Mucosa of rectum (tissue), 2 donors: ENCODE results near the gene ZSWIM5.

ENCODE experiments used
- H3K27ac ChIP-seq, 2 donors: one replicate each; pipeline ENCODE4 v1.7.0; 2013; ENCODE audit warnings: inconsistent platforms in 2 of 2, low read depth in 2 of 2, low read length in 2 of 2
- H3K27me3 ChIP-seq, 2 donors: one replicate each; pipeline ENCODE4 v1.7.0; 2013; ENCODE audit warnings: low read length in 2 of 2; ENCODE audit not compliant: control insufficient read depth in 2 of 2, insufficient read depth in 2 of 2
- H3K36me3 ChIP-seq, 2 donors: one replicate each; pipeline ENCODE4 v1.7.0; 2013; ENCODE audit warnings: low read length in 2 of 2; ENCODE audit not compliant: control insufficient read depth in 2 of 2, insufficient read depth in 2 of 2
- H3K4me1 ChIP-seq, 2 donors: one replicate each; pipeline ENCODE4 v1.7.0; 2013; ENCODE audit warnings: low read length in 2 of 2, mild to moderate bottlenecking in 1 of 2; ENCODE audit not compliant: control insufficient read depth in 2 of 2, insufficient read depth in 2 of 2
- H3K4me3 ChIP-seq, 2 donors: one replicate each; pipeline ENCODE4 v1.7.0; 2013; ENCODE audit warnings: low read length in 2 of 2
- H3K9ac ChIP-seq, 2 donors: one replicate each; pipeline ENCODE4 v1.7.0; 2013; ENCODE audit warnings: low read length in 2 of 2, low read depth in 1 of 2, mild to moderate bottlenecking in 1 of 2
- H3K9me3 ChIP-seq, 2 donors: one replicate each; pipeline ENCODE4 v1.7.0; 2013; ENCODE audit warnings: low read length in 2 of 2; ENCODE audit not compliant: control insufficient read depth in 2 of 2
- donor health status: healthy.
- donor health status: Normal muscosa, but diverticular disease.

Gene ZSWIM5

GRCh38 chr1:45016090-45016697 is 190.2 kb downstream of the ZSWIM5 start:
- no peak overlapping the region for H3K4me3 ChIP-seq
- peaks cover 0 to 10% of the 10 kb centered on the region in 2 donors for H3K36me3 ChIP-seq
- no peaks in the 10 kb centered on the region for H3K27me3 ChIP-seq
- no peak overlapping the region for H3K9ac ChIP-seq
- peaks cover 17 to 18% of the 10 kb centered on the region in 2 donors for H3K4me1 ChIP-seq
- H3K9me3 ChIP-seq = no peaks in the 10 kb centered on the region
- H3K27ac ChIP-seq = no peak overlapping the region

DNA sequence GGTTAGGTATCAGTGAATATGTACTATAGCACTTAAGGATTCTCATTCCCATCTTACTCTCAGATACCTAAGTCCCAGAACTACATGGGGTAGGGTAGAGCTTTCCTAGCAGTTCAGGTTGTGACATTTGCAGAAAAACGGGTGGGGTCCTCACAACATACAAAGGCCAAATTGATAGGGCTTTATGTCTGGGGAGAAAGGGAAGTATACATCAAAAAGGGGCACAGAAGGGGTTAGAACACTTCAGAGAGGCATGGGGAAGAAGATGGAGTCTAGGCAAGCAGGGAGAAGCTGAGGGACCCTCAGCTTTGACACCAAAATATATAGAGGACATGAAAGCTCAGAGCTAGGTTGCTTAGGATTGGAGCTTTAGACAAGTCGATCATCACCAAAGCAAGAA is 190.7 kb downstream of the ZSWIM5 start:
- Histone ChIP-seq H3K9ac (no peak overlapping the region), H3K27me3 (no peaks in the 10 kb centered on the region), H3K4me3 (no peak overlapping the region), H3K4me1 (peaks cover 18% of the 10 kb centered on the region in 2 donors), H3K27ac (no peak overlapping the region), H3K36me3 (peaks cover 0 to 10% of the 10 kb centered on the region in 2 donors), H3K9me3 (no peaks in the 10 kb centered on the region)

DNA sequence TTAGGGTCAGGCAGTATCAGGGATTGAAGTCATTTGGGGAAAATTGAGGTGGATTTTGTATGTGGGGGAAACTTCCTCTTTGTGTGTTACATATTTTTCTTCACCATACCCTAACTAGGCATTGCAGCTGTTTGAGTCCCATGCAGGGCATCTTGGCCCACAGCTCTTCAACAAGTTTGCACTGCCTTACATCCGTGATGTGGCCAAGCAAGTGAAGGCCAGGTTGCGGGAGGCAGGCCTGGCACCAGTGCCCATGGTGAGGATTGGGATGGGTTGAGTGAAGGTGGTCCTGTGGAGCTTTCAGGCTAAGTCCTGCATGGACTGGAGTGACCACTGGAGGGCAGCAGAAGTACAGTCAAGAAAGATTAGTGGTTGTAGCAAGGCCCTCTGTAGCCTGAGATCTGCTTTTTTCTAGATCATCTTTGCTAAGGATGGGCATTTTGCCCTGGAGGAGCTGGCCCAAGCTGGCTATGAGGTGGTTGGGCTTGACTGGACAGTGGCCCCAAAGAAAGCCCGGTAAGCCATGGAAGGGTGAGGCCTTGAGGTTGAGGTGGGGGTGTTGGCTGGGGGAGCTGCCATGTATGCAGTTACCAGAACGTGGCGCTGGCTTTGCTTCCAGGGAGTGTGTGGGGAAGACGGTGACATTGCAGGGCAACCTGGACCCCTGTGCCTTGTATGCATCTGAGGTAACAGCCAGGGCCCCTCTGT is 191.9 kb downstream of the ZSWIM5 start:
- Histone ChIP-seq H3K27me3 (no peaks in the 10 kb centered on the region), H3K9me3 (no peaks in the 10 kb centered on the region), H3K4me1 (peaks cover 27% of the 10 kb centered on the region in 2 donors), H3K9ac (no peak overlapping the region), H3K36me3 (peaks cover 7 to 16% of the 10 kb centered on the region in 2 donors), H3K27ac (no peak overlapping the region), H3K4me3 (no peak overlapping the region)

- no peaks in the 10 kb centered on the region for H3K9me3 ChIP-seq
- H3K36me3 ChIP-seq = peaks cover 15 to 24% of the 10 kb centered on the region in 2 donors
- H3K9ac ChIP-seq = no peak overlapping the region
- H3K27me3 ChIP-seq = no peaks in the 10 kb centered on the region
- no peak overlapping the region for H3K27ac ChIP-seq
- no peak overlapping the region for H3K4me3 ChIP-seq
- peaks cover 28 to 29% of the 10 kb centered on the region in 2 donors for H3K4me1 ChIP-seq
These were observed 192.7 kb downstream of the ZSWIM5 start for GRCh38 chr1:45013551-45014209.

DNA sequence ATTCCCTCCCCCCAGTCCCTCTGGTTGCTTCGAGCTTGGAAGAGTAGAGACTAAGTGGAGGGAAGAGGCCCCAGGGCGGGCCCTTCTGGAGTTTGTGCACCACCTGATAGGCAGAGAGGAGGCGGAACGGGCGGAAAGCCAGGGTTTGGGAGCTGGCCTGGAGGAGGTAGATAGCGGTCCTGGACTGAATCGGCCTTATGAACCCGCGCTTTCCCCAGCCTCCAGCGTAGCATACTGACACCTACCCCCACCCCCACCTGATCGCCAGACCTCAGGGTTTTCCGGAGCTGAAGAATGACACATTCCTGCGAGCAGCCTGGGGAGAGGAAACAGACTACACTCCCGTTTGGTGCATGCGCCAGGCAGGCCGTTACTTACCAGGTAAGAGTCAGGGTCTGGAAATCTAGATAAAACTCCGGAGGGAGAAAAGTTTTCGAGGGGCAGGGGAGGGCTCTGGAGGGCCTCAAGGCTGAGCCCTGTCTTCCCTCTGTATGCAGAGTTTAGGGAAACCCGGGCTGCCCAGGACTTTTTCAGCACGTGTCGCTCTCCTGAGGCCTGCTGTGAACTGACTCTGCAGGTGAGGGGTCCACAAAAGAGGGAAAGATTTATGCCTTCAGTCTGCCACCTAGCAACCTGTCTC is 193.6 kb downstream of the ZSWIM5 start:
- H3K27me3 ChIP-seq = no peaks in the 10 kb centered on the region
- no peaks in the 10 kb centered on the region for H3K9me3 ChIP-seq
- peak overlapping the region; percentile 81 to 83 for H3K4me3 ChIP-seq
- H3K4me1 ChIP-seq = peaks cover 28 to 29% of the 10 kb centered on the region in 2 donors
- H3K36me3 ChIP-seq = peaks cover 24 to 33% of the 10 kb centered on the region in 2 donors
- H3K27ac ChIP-seq = peak overlapping the region; percentile 62 to 80
- peak overlapping the region; percentile 62 to 78 for H3K9ac ChIP-seq

DNA sequence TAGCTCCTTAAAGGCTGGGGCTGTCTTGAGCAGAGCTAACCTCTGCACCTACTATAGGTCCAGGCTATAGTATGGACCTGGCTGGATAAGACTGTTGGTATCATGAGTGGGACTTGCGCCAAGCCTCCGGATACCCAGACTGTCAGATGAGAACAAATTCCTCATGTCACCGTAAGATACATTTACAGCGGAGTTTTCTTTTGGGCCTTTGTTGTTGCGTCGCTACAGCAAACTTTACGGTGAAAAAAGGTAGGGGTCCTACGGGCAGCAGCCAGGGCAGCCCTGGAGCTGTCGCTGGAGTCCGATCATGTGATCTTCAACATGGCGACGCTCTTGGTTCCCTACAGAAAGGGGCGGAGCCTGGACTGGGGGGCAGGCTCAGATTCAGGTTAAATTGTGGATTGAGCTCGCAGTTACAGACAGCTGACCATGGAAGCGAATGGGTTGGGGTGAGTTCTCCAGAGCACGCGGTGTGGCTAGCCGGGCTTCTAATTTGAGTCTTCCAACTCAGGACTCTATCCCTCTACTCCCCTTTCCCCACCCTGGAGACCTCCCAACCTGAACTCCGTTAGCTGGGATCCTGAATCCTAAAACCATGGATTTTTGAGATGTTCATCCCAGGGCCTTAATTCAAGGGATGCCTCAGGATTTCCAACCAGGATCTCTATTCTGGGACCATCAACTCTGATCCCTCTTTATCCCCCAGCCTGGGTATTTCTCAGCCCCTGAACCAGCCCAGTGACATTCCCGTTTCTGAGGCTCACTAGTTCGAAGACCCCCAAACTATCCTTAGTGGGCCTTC is 194.4 kb downstream of the ZSWIM5 start, which contains the start of gene UROD:
UROD (plus strand) TSS at position 418 of the 802 bp plus-strand sequence; CDS start at position 430, 12 bp downstream.
- Histone ChIP-seq H3K9me3 (no peaks in the 10 kb centered on the region), H3K27ac (peak within 1 kb of the TSS; percentile 80 to 91), H3K27me3 (no peaks in the 10 kb centered on the region), H3K4me3 (peak within 1 kb of the TSS; percentile 81 to 83), H3K4me1 (peaks cover 28 to 29% of the 10 kb centered on the region in 2 donors), H3K9ac (peak within 1 kb of the TSS; percentile 78), H3K36me3 (peaks cover 31 to 40% of the 10 kb centered on the region in 2 donors)

DNA sequence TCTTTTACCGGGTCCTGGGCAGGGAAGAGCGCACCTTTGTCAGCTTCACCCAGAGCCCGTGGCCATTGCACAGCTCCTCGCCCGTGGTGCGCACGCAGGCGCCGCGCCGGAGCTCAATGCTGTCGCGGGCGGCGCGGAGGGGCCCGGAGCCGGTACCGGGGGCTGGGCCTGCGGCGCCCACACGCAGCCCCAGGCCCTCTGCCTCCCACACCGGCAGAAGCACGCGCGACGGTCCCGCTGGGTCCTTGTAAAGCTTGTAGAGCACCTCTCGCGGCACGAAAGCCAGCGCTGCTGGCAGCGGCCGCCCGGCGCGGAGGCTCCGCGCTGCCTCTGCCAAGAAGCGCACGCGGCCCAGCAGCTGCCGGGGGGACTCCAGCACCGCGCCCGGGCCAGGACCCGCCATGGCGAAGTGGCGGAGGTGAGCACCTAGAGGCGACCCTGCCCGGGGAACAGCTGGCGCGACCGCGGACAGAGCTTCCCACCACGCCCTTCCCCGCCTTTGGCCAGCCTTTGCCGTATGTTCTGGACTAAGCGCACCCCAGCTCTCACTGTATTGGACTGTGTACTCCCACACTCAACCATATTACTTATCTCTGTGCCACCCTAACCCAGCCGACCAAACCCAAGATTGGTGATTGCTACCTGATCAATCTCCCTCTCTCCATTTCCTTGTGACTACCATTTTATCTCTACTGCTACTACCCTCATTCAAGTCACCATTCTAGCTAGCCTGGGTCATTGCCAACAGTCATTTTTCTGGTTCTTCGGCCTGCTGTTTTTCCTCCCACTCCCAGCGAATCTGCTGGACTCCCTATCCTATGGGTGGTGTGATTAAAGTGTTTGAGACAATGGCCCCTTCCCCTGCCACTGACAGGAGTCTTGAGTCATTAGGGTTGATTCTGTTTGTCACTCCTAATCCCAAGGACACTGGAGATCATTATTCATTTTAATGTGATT is 195.3 kb downstream of the ZSWIM5 start, which contains the start of gene HECTD3:
HECTD3 (minus strand) TSS at position 470 of the 957 bp plus-strand sequence; CDS start at position 403, 67 bp downstream.
- Histone ChIP-seq H3K27ac (peak within 1 kb of the TSS; percentile 80 to 91), H3K9ac (peak within 1 kb of the TSS; percentile 78), H3K36me3 (peaks cover 39 to 47% of the 10 kb centered on the region in 2 donors), H3K9me3 (no peaks in the 10 kb centered on the region), H3K27me3 (no peaks in the 10 kb centered on the region), H3K4me1 (peaks cover 28 to 29% of the 10 kb centered on the region in 2 donors), H3K4me3 (peak within 1 kb of the TSS; percentile 81 to 83)

DNA sequence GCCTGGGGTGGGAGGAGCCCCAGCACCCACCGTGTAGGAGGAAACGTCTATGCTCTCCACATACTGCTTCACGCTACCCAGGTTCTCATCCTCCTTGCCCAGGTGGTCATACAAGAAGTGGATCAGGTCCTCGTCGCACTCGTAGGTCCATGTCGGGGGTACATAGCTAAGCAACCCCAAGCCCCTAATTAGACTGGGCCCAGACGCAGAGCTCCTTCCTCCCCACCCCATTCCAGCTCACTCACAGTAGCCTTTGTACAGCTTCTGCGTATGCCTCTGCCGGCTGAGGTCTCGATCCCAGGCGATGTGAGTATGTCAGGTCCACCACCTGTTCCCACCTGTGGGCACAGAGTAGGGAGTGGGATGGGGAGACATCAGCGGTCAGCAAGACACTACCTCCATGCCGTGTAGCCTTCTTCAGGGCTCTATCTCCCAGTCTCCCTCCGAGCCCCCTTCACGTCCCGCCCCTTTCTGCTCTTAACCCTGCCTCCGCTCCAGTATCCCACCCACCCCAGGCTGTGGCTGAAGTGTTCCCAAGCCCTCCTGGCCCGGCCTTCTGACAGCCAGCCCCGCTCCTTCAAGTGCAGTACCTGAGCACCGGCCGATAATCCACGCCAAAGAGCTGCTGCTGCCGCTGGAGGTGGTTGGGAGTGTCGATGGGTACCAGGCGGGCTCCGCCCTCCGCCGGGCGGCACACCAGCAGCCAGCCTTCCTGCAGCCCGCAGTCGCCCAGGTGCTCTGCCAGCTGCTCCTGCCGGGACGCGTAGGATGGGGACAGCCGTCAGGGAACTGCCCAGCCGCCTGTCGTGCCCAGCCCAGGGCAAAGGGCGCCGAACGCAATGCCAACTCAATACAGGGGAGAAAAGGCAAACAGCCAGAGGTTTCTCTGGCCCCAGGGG is 196.2 kb downstream of the ZSWIM5 start:
- Histone ChIP-seq H3K9ac (peak overlapping the region; percentile 77 to 78), H3K4me3 (peak overlapping the region; percentile 81 to 83), H3K9me3 (no peaks in the 10 kb centered on the region), H3K36me3 (peaks cover 48 to 50% of the 10 kb centered on the region in 2 donors), H3K27ac (peak overlapping the region; percentile 80 to 91), H3K4me1 (peaks cover 28 to 29% of the 10 kb centered on the region in 2 donors), H3K27me3 (no peaks in the 10 kb centered on the region)
